ENCODE results near the gene VSIG10.

GRCh38 chr12:118020036-118020435 is 83.8 kb downstream of the VSIG10 start:
- no peak for TF ChIP-seq USF1 (IDR thresholded peaks at IDR 0.05)
- no peak for TF ChIP-seq TCF12 (IDR thresholded peaks at IDR 0.05; ENCODE audit: low read depth)
- no peak for TF ChIP-seq ZBTB7A (IDR thresholded peaks at IDR 0.05; ENCODE audit: low read depth)
- no peak for TF ChIP-seq YY1 (IDR thresholded peaks at IDR 0.05; ENCODE audit: low read depth)
- no peak for TF ChIP-seq RAD21 (IDR thresholded peaks at IDR 0.05; ENCODE audit: low read depth)
- TF ChIP-seq FOXM1 (IDR thresholded peaks at IDR 0.05; ENCODE audit: borderline replicate concordance, low read depth), result no peak
- TF ChIP-seq MAX (IDR thresholded peaks at IDR 0.05), result no peak
- no peak for TF ChIP-seq CEBPB (IDR thresholded peaks at IDR 0.05)
- TF ChIP-seq TAF1 (IDR thresholded peaks at IDR 0.05; ENCODE audit: low read depth), result no peak
- TF ChIP-seq CREB1 (IDR thresholded peaks at IDR 0.05; ENCODE audit: low read depth), result no peak
- TF ChIP-seq NFIC (IDR thresholded peaks at IDR 0.05), result no peak
- no peak for TF ChIP-seq EP300 (IDR thresholded peaks at IDR 0.05; ENCODE audit: borderline replicate concordance)
- TF ChIP-seq EGR1 (IDR thresholded peaks at IDR 0.05), result no peak

Measured in Ishikawa (cell line).